Liver (tissue), 9 donors: ENCODE data around the gene RAB3IP. TPM values are rescaled to one million over a fixed set of nuclear protein-coding genes. Genes with fewer than 3 reads are reported as not detected.

Source experiments
- DNase-seq: peaks from one replicate; pipeline ENCODE4 v3.0.0-alpha.2; 2017; ENCODE audit warnings: low spot score
- H3K27ac ChIP-seq, 2 donors: one replicate each; pipeline ENCODE4 v1.7.0; 2013; ENCODE audit warnings: inconsistent platforms in 2 of 2, low read length in 2 of 2, control low read depth in 1 of 2, low read depth in 1 of 2, mild to moderate bottlenecking in 1 of 2
- H3K27me3 ChIP-seq, 4 donors: one replicate each; pipeline versions ENCODE4 v1.6.1 to v1.7.0; 2013; ENCODE audit warnings: low read length in 3 of 4, inconsistent platforms in 1 of 4, mild to moderate bottlenecking in 1 of 4, moderate library complexity in 1 of 4; ENCODE audit not compliant: control insufficient read depth in 4 of 4, insufficient read depth in 4 of 4
- H3K36me3 ChIP-seq, 4 donors: one replicate each; pipeline versions ENCODE4 v1.6.1 to v1.7.0; 2013; ENCODE audit warnings: low read length in 3 of 4, mild to moderate bottlenecking in 3 of 4, low read depth in 1 of 4, moderate library complexity in 1 of 4; ENCODE audit not compliant: control insufficient read depth in 4 of 4, insufficient read depth in 3 of 4
- H3K4me1 ChIP-seq, 4 donors: one replicate each; pipeline versions ENCODE4 v1.6.1 to v1.7.0; 2013; ENCODE audit warnings: low read length in 3 of 4, mild to moderate bottlenecking in 3 of 4, moderate library complexity in 1 of 4; ENCODE audit not compliant: control insufficient read depth in 4 of 4, insufficient read depth in 4 of 4
- H3K4me3 ChIP-seq, 3 donors: one replicate each; pipeline versions ENCODE4 v1.6.1 to v1.7.0; 2013; ENCODE audit warnings: low read length in 3 of 3, control low read depth in 1 of 3, low read depth in 1 of 3, mild to moderate bottlenecking in 1 of 3
- H3K9ac ChIP-seq, 2 donors: one replicate each; pipeline ENCODE4 v1.7.0; 2013; ENCODE audit warnings: low read length in 2 of 2, mild to moderate bottlenecking in 2 of 2, moderate library complexity in 2 of 2, control low read depth in 1 of 2, low read depth in 1 of 2
- H3K9me3 ChIP-seq, 4 donors: one replicate each; pipeline versions ENCODE4 v1.6.1 to v1.7.0; 2013; ENCODE audit warnings: low read length in 3 of 4; ENCODE audit not compliant: control insufficient read depth in 4 of 4
- ATF3 ChIP-seq: IDR thresholded peaks from 2 replicates; pipeline ENCODE4 v1.6.1; 2016; ENCODE audit warnings: antibody characterized with exemption
- CTCF ChIP-seq: fragments of 150-350 bp; IDR thresholded peaks from 2 replicates; pipeline ENCODE4 v1.5.1; 2017; ENCODE audit warnings: improper control_type of control experiment, low read depth, low read length; ENCODE audit not compliant: missing input control
- EGR1 ChIP-seq, 2 donors: IDR thresholded peaks; 2 replicates each; pipeline ENCODE4 v1.6.1; 2016 to 2018; ENCODE audit warnings: antibody characterized with exemption in 2 of 2, low read depth in 2 of 2
- FOXA1 ChIP-seq: IDR thresholded peaks from 2 replicates; pipeline ENCODE4 v1.6.1; 2016; ENCODE audit warnings: antibody characterized with exemption
- FOXA2 ChIP-seq: IDR thresholded peaks from 2 replicates; pipeline ENCODE4 v1.6.1; 2016; ENCODE audit warnings: antibody characterized with exemption
- GABPA ChIP-seq, 2 donors: IDR thresholded peaks in 1 of 2; conservative IDR thresholded peaks in 1 of 2; 2 replicates each; pipeline ENCODE4 v1.6.1; 2016; ENCODE audit warnings: antibody characterized with exemption in 2 of 2, mild to moderate bottlenecking in 1 of 2, moderate library complexity in 1 of 2
- HNF4A ChIP-seq, 2 donors: conservative IDR thresholded peaks; 2 replicates each; pipeline ENCODE4 v1.6.1; 2016; ENCODE audit warnings: antibody characterized with exemption in 2 of 2, mild to moderate bottlenecking in 2 of 2
- HNF4G ChIP-seq: IDR thresholded peaks from 2 replicates; pipeline ENCODE4 v1.6.1; 2016; ENCODE audit warnings: antibody characterized with exemption
- NR2F2 ChIP-seq: IDR thresholded peaks from 2 replicates; pipeline ENCODE4 v1.6.1; 2016; ENCODE audit warnings: antibody characterized with exemption
- RAD21 ChIP-seq, 2 donors: IDR thresholded peaks; 2 replicates each; pipeline ENCODE4 v1.6.1; 2016; ENCODE audit warnings: antibody characterized with exemption in 2 of 2, mild to moderate bottlenecking in 2 of 2
- SP1 ChIP-seq: IDR thresholded peaks from 2 replicates; pipeline ENCODE4 v1.6.1; 2018; ENCODE audit warnings: antibody characterized with exemption, mild to moderate bottlenecking
- TAF1 ChIP-seq: conservative IDR thresholded peaks from 2 replicates; pipeline ENCODE4 v1.6.1; 2016; ENCODE audit warnings: antibody characterized with exemption, mild to moderate bottlenecking
- WGBS: extraction: QIAGEN DNeasy Blood & Tissue Kit; methylation state at CpG from one replicate; pipeline ENCODE4 v1.1.7; 2013; 5-methylcytosine and 5-hydroxymethylcytosine counted together
- polyA plus RNA-seq, 2 donors: library from polyadenylated mRNA; stranded (reverse) in 1 of 2; unstranded in 1 of 2; fragments of 200-250 nt in 1 of 2; fragments of >200 nt in 1 of 2; fragmentation: Nextera tagmentation in 1 of 2; extraction: Ambion mirVana in 1 of 2; gene quantifications; one replicate each; pipeline versions ENCODE4 v1.2.1 to v1.2.3, GENCODE V29; 2013 to 2015
- total RNA-seq, 2 donors: library from RNA; depleted of rRNA; stranded (reverse); fragments of >200 nt; gene quantifications; one replicate each; pipeline ENCODE4 v1.2.3, GENCODE V29; 2014
- TF ChIP-seq, protein P1 (sequence below): IDR thresholded peaks from 2 replicates; pipeline ENCODE4 v1.6.1; 2016; ENCODE audit warnings: antibody characterized with exemption
- TF ChIP-seq, protein P2 (sequence below): IDR thresholded peaks from 2 replicates; pipeline ENCODE4 v1.6.1; 2016; ENCODE audit warnings: antibody characterized with exemption, mild to moderate bottlenecking
- donor health status: healthy.
- donor health status: healthy.
- donor health status: healthy.
- donor health status: healthy.
- donor health status: healthy.

RAB3IP gene
- total and polyA plus RNA-seq, 4 donors: 5.7 to 35.3 (median 14.3) TPM

- no peak for TF ChIP-seq FOXA2
- no peak for TF ChIP-seq GABPA (IDR thresholded peaks at IDR 0.05 in 1 of 2, conservative IDR thresholded peaks at IDR 0.05 in 1 of 2)
- TF ChIP-seq, protein P1, sequence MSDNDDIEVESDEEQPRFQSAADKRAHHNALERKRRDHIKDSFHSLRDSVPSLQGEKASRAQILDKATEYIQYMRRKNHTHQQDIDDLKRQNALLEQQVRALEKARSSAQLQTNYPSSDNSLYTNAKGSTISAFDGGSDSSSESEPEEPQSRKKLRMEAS: no peak
- no peak for TF ChIP-seq RAD21 (IDR thresholded peaks at IDR 0.05)
- TF ChIP-seq FOXA1: no peak
- no peak for TF ChIP-seq CTCF
- TF ChIP-seq ATF3: no peak
- TF ChIP-seq EGR1 (IDR thresholded peaks at IDR 0.05; ENCODE audit: low read depth in 2 of 2): no peak
- no peak for TF ChIP-seq HNF4A (conservative IDR thresholded peaks at IDR 0.05)
- TF ChIP-seq, protein P2, sequence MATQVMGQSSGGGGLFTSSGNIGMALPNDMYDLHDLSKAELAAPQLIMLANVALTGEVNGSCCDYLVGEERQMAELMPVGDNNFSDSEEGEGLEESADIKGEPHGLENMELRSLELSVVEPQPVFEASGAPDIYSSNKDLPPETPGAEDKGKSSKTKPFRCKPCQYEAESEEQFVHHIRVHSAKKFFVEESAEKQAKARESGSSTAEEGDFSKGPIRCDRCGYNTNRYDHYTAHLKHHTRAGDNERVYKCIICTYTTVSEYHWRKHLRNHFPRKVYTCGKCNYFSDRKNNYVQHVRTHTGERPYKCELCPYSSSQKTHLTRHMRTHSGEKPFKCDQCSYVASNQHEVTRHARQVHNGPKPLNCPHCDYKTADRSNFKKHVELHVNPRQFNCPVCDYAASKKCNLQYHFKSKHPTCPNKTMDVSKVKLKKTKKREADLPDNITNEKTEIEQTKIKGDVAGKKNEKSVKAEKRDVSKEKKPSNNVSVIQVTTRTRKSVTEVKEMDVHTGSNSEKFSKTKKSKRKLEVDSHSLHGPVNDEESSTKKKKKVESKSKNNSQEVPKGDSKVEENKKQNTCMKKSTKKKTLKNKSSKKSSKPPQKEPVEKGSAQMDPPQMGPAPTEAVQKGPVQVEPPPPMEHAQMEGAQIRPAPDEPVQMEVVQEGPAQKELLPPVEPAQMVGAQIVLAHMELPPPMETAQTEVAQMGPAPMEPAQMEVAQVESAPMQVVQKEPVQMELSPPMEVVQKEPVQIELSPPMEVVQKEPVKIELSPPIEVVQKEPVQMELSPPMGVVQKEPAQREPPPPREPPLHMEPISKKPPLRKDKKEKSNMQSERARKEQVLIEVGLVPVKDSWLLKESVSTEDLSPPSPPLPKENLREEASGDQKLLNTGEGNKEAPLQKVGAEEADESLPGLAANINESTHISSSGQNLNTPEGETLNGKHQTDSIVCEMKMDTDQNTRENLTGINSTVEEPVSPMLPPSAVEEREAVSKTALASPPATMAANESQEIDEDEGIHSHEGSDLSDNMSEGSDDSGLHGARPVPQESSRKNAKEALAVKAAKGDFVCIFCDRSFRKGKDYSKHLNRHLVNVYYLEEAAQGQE: no peak
- no peak for TF ChIP-seq NR2F2
- TF ChIP-seq SP1: no peak
- H3K27ac ChIP-seq: no peak overlapping the region
- no peaks in the 10 kb centered on the region for H3K9me3 ChIP-seq
- peaks cover 0 to 5% (median 3%) of the 10 kb centered on the region in 4 donors for H3K4me1 ChIP-seq
- WGBS: 88% methylated on average over 2 of the region's 2 CpGs
- no peak for DNase-seq
- no peaks in the 10 kb centered on the region for H3K36me3 ChIP-seq
- H3K4me3 ChIP-seq: no peak overlapping the region
- no peaks in the 10 kb centered on the region for H3K27me3 ChIP-seq
- no peak overlapping the region for H3K9ac ChIP-seq
Observed at GRCh38 chr12:69833696-69834095, 95.0 kb downstream of the RAB3IP start.

DNA sequence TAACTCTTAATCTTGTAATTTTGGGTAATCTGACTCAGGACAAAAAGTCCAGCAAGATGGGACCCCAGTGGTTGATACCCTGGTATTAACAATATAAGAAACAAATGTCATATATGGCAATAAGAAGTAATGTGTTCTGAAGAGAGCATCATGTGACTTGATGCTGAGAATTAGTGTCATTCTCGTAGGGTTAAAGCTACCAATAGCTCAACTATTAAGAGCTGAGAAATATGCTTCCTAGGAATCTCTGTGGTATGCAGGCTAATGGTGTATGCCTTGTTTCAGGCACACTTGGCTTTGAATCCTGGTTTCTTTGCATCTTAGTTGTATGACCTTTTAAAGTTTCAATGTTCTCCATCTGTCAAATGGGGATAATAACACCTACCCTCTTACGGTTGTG, 95.5 kb downstream of the RAB3IP start:
- 84% methylated on average over 2 of the region's 2 CpGs for WGBS
- H3K36me3 ChIP-seq: no peaks in the 10 kb centered on the region
- H3K4me1 ChIP-seq: peaks cover 0 to 5% (median 3%) of the 10 kb centered on the region in 4 donors
- H3K4me3 ChIP-seq: no peak overlapping the region
- DNase-seq: no peak
- H3K27me3 ChIP-seq: no peaks in the 10 kb centered on the region
- H3K9me3 ChIP-seq: no peaks in the 10 kb centered on the region
- no peak overlapping the region for H3K9ac ChIP-seq
- no peak overlapping the region for H3K27ac ChIP-seq
- TF ChIP-seq NR2F2 (no peak), FOXA2 (no peak), HNF4G (no peak), HNF4A (conservative IDR thresholded peaks at IDR 0.05) (no peak), TAF1 (no peak), SP1 (no peak)
